ENCODE results near the gene KIAA0930.

- no peak for TF ChIP-seq EZH2 (IDR thresholded peaks at IDR 0.05; ENCODE audit: low read depth, unreplicated experiment)
- no peak for TF ChIP-seq CTCF (conservative IDR thresholded peaks at IDR 0.05; ENCODE audit: low read depth in 2 of 2)
- no peak for TF ChIP-seq POLR2AphosphoS5 (IDR thresholded peaks at IDR 0.05; ENCODE audit: low read depth)
- TF ChIP-seq REST (IDR thresholded peaks at IDR 0.05; ENCODE audit: unreplicated experiment), result no peak
- TF ChIP-seq ZNF114 (CRISPR knock-in tag; IDR thresholded peaks at IDR 0.05), result no peak
- TF ChIP-seq NANOG (IDR thresholded peaks at IDR 0.05; ENCODE audit: borderline replicate concordance), result no peak
- no peak for TF ChIP-seq EZH2phosphoT487 (IDR thresholded peaks at IDR 0.05; ENCODE audit: unreplicated experiment)
- TF ChIP-seq CREB1 (CRISPR knock-in tag; IDR thresholded peaks at IDR 0.05; ENCODE audit: low read depth), result no peak
Measured at GRCh38 chr22:45273452-45274075, 32.9 kb upstream of the KIAA0930 start.

Measured in GM23338 (cell line).